GM21423 (cell line): ENCODE measurements around the gene DUSP11.
"Not testable (repeated sequence)": the region's sequence is repeated elsewhere in the genome, so short reads cannot be mapped to it uniquely, and the experiment has no call there.

Experiments
- ATAC-seq: cut with Tn5 transposase; IDR thresholded peaks from one replicate; pipeline ENCODE4 v1.9.1; 2021; ENCODE audit warnings: mild to moderate bottlenecking, moderate library complexity; ENCODE audit not compliant: unreplicated experiment

The DUSP11 gene

GRCh38 chr2:73718851-73719621 is 60.9 kb downstream of the DUSP11 start:
- no peak for ATAC-seq

- ATAC-seq = no peak
Observed at GRCh38 chr2:73718421-73718820, 61.5 kb downstream of the DUSP11 start.

- not testable (repeated sequence) for ATAC-seq
Observed at GRCh38 chr2:73717695-73718094, 62.2 kb downstream of the DUSP11 start.

- no peak for ATAC-seq
Observed at GRCh38 chr2:73717251-73717606, 62.7 kb downstream of the DUSP11 start.

GRCh38 chr2:73716543-73717250 is 63.2 kb downstream of the DUSP11 start:
- ATAC-seq = no peak

GRCh38 chr2:73714091-73714490 is 65.8 kb downstream of the DUSP11 start:
- ATAC-seq = no peak
